ENCODE results near the gene SPINK1.

- no peak for TF ChIP-seq RARB (CRISPR knock-in tag; IDR thresholded peaks at IDR 0.05)
- TF ChIP-seq CSDC2 (CRISPR knock-in tag; IDR thresholded peaks at IDR 0.05): no peak
- TF ChIP-seq ZNF70 (CRISPR knock-in tag; IDR thresholded peaks at IDR 0.05): no peak
Observed at GRCh38 chr5:147776989-147777388, 54.5 kb downstream of the SPINK1 start.

All from SK-N-SH treated with all-trans-retinoic acid at 6 μM for 48 hours (cell line).